Keratinocyte (primary cell): Measurements from ENCODE around the gene GRIN1. TPM values are rescaled to one million over a fixed set of nuclear protein-coding genes. Genes with fewer than 3 reads are reported as not detected.

Source experiments
- DNase-seq: peaks from one replicate; pipeline ENCODE4 v3.0.0-alpha.2; 2011; ENCODE audit warnings: low read depth, missing footprints, low spot score
- FAIRE-seq: peaks from 2 replicates; lab custom pipeline; 2011; peaks lifted over from hg19 to GRCh38; lab: Jason Lieb, UNC
- H2AFZ ChIP-seq: 2 replicates; pipeline ENCODE4 v1.6.0; 2012; ENCODE audit warnings: low read length, control low read depth, inconsistent platforms; ENCODE audit not compliant: control insufficient read depth
- H3K27ac ChIP-seq: 2 replicates; pipeline ENCODE4 v1.5.1; 2011; ENCODE audit warnings: low read length; ENCODE audit not compliant: control insufficient read depth, insufficient read depth
- H3K27me3 ChIP-seq: 3 replicates; pipeline ENCODE4 v1.6.0; 2011; ENCODE audit warnings: low read length; ENCODE audit not compliant: control insufficient read depth, insufficient read depth; ENCODE audit errors: extremely low read depth
- H3K36me3 ChIP-seq, 2 experiments: 2 replicates in 1 of 2; 3 replicates in 1 of 2; pipeline ENCODE4 v1.5.1; 2011; ENCODE audit warnings: low read length in 2 of 2, mild to moderate bottlenecking in 1 of 2; ENCODE audit not compliant: control insufficient read depth in 2 of 2, insufficient read depth in 2 of 2; ENCODE audit errors: extremely low read depth in 1 of 2
- H3K4me1 ChIP-seq: 3 replicates; pipeline ENCODE4 v1.5.1; 2011; ENCODE audit warnings: low read length; ENCODE audit not compliant: control insufficient read depth, insufficient read depth; ENCODE audit errors: extremely low read depth
- H3K4me2 ChIP-seq: 3 replicates; pipeline ENCODE4 v1.6.0; 2011; ENCODE audit warnings: low read depth, low read length; ENCODE audit not compliant: control insufficient read depth, insufficient read depth; ENCODE audit errors: extremely low read depth
- H3K4me3 ChIP-seq, 3 experiments: fragments of 200-600 bp in 1 of 3; sonication (generic) in 1 of 3; 2 replicates in 2 of 3; 3 replicates in 1 of 3; pipeline ENCODE4 v1.5.1; 2011 to 2016; ENCODE audit warnings: low read length in 3 of 3, mild to moderate bottlenecking in 3 of 3, control low read depth in 2 of 3, inconsistent platforms in 1 of 3, low read depth in 1 of 3, mixed read lengths in 1 of 3, mixed run types in 1 of 3, moderate library complexity in 1 of 3; ENCODE audit not compliant: control insufficient read depth in 2 of 3, insufficient read depth in 2 of 3; ENCODE audit errors: extremely low read depth in 1 of 3
- H3K79me2 ChIP-seq: 2 replicates; pipeline ENCODE4 v1.6.0; 2012; ENCODE audit warnings: low read length; ENCODE audit not compliant: control insufficient read depth, insufficient read depth
- H3K9ac ChIP-seq: 3 replicates; pipeline ENCODE4 v1.6.0; 2011; ENCODE audit warnings: low read length; ENCODE audit not compliant: control insufficient read depth, insufficient read depth; ENCODE audit errors: extremely low read depth
- H3K9me1 ChIP-seq: 3 replicates; pipeline ENCODE4 v1.6.0; 2011; ENCODE audit warnings: low read length; ENCODE audit not compliant: control insufficient read depth, insufficient read depth; ENCODE audit errors: extremely low read depth
- H3K9me3 ChIP-seq: 2 replicates; pipeline ENCODE4 v1.5.1; 2012; ENCODE audit warnings: low read depth, low read length; ENCODE audit not compliant: control insufficient read depth
- H4K20me1 ChIP-seq: 3 replicates; pipeline ENCODE4 v1.6.0; 2011; ENCODE audit warnings: low read length; ENCODE audit not compliant: control insufficient read depth, insufficient read depth; ENCODE audit errors: extremely low read depth
- EZH2 ChIP-seq: IDR thresholded peaks from one replicate; pipeline ENCODE4 v1.6.1; 2012; ENCODE audit warnings: inconsistent platforms, mild to moderate bottlenecking, low read length, moderate library complexity
- dilution Hi-C: fragments of 300-500 bp; cut with MboI; formaldehyde crosslinking; loops from one replicate; pipeline ENCODE4 v1.7.0; 2020; ENCODE audit warnings: low sequenced_read_pairs; ENCODE audit not compliant: extremely low pct_ligation_motif_present
- polyA plus RNA-seq, 5 experiments: library from polyadenylated mRNA; depleted of rRNA in 3 of 5; stranded (reverse) in 3 of 5; stranded (forward) in 1 of 5; unstranded in 1 of 5; fragments of >200 nt; gene quantifications; 1 replicate in 1 of 5; 2 replicates in 3 of 5; 3 replicates in 1 of 5; pipeline versions ENCODE4 v1.2.1 to v1.2.3, GENCODE V29; 2011 to 2012; ENCODE audit warnings: missing spikeins in 2 of 5, low read depth in 1 of 5, low replicate concordance in 1 of 5
- TF ChIP-seq, protein P1 (sequence below), 3 experiments: IDR thresholded peaks in 1 of 3; conservative IDR thresholded peaks in 1 of 3; optimal IDR thresholded peaks in 1 of 3; 2 replicates in 2 of 3; 3 replicates in 1 of 3; pipeline versions ENCODE3 to v1.5.1; 2011; ENCODE audit warnings: low read length in 3 of 3, mild to moderate bottlenecking in 3 of 3, moderate library complexity in 2 of 3, control low read depth in 1 of 3, inconsistent platforms in 1 of 3; ENCODE audit not compliant: insufficient read depth in 2 of 3; ENCODE audit errors: extremely low read depth in 1 of 3

Gene GRIN1
- polyA plus RNA-seq, 1 donor (not counting 4 experiments of a cell fraction or from before 2014, with no cell fraction given), result 0.03 TPM

DNA sequence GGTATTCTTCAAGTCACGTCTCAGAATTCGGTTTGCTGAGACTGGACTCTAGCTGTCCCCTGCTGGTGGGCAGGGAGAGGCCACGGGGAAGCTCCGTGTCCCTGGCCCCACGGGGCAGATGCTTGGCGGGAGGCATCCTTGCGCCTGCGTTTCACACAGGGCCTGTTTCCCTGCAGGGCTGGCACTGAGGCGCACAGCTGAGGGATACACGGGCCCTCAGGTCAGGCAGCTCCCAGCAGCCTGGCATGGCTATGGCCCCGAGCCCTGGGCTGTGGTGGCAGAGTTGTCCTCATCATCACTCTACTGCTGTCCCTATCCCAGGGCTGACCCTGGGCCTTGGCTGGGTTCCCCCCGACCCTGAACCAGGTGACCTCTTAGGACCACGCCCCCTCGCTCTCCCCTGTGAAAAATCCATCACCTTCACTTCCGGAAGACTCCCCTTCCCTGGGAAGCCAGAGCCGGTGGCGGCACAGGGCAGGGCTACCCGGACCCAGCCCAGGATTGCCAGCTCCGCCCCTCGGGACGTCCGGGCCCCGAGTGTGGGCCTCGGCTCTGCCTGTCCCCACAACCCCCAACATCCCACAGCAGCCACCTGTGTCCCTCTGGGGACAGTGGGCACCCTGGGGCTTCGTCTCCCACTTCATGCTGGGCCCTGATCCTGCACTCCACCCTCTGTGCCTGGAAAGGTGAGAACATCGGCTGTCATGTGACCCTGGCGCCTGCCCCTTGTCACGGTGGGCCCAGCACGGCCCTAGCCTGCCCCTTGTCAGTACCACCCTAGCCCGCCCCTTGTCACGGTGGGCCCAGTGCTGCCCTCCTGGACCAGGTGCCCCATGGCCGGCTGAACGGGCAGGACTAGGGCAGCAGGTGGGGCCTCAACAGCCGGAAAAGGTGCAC is 29.5 kb upstream of the GRIN1 start:
- Histone ChIP-seq H3K9me1 (no peaks in the 10 kb centered on the region), H3K9me3 (no peaks in the 10 kb centered on the region), H3K27me3 (no peaks in the 10 kb centered on the region), H3K36me3 (peaks cover 4 to 12% of the 10 kb centered on the region in 2 experiments), H3K4me1 (no peaks in the 10 kb centered on the region), H4K20me1 (no peaks in the 10 kb centered on the region), H3K79me2 (no peaks in the 10 kb centered on the region), H2AFZ (no peak overlapping the region), H3K4me3 (no peak overlapping the region), H3K27ac (no peak overlapping the region), H3K4me2 (no peak overlapping the region), H3K9ac (no peak overlapping the region)
- no peak for TF ChIP-seq EZH2
- TF ChIP-seq, protein P1, sequence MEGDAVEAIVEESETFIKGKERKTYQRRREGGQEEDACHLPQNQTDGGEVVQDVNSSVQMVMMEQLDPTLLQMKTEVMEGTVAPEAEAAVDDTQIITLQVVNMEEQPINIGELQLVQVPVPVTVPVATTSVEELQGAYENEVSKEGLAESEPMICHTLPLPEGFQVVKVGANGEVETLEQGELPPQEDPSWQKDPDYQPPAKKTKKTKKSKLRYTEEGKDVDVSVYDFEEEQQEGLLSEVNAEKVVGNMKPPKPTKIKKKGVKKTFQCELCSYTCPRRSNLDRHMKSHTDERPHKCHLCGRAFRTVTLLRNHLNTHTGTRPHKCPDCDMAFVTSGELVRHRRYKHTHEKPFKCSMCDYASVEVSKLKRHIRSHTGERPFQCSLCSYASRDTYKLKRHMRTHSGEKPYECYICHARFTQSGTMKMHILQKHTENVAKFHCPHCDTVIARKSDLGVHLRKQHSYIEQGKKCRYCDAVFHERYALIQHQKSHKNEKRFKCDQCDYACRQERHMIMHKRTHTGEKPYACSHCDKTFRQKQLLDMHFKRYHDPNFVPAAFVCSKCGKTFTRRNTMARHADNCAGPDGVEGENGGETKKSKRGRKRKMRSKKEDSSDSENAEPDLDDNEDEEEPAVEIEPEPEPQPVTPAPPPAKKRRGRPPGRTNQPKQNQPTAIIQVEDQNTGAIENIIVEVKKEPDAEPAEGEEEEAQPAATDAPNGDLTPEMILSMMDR (optimal IDR thresholded peaks at IDR 0.05 in 1 of 3, IDR thresholded peaks at IDR 0.05 in 1 of 3, conservative IDR thresholded peaks at IDR 0.05 in 1 of 3; ENCODE audit: extremely low read depth in 1 of 3, insufficient read depth in 2 of 3, low read length in 3 of 3), result no peak
- DNase-seq (no peak), FAIRE-seq (no peak)
- dilution Hi-C loops, result no loop called here

DNA sequence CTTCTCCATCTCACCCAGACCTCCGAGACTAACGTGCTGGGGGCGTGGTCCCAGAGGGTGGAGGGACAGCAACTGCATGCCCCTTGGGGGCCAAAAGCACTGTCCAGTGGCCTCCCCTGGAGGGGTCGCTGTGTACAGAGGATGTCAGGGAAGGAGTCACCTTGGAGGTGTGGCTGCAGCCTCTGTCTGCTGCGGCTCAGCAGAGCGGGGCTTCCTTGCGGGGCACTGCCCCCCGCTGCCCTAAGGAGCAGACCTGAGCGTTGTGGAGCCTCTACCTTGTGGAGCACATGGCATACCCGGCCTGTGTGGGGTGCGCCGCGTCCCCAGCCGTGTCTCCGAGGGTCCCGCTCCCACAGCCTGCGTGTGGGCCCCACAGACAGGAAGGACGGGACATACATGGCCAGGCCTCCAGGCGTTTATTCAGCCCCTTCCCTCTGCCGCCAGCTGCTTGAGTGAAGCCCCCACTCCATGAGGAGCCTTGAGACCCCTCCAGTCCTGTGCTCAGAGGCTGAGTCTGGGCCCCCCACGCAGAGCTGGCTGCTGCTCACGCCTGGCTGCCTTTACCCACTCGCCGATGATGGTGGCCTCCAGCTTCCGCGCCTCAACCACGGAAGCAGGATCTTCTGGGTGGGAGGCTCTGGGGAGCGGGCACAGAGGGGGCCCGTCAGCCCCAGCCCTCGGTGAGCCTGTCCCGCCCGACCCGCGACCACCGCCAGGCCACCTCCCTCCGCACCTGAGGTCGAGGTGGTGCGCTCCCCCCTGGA is 28.6 kb upstream of the GRIN1 start:
- dilution Hi-C loops, result no loop called here
- Histone ChIP-seq H3K9ac (no peak overlapping the region), H3K9me3 (no peaks in the 10 kb centered on the region), H3K36me3 (peaks cover under 1 to 12% of the 10 kb centered on the region in 2 experiments), H3K4me1 (no peaks in the 10 kb centered on the region), H4K20me1 (no peaks in the 10 kb centered on the region), H3K27ac (no peak overlapping the region), H3K4me2 (no peak overlapping the region), H3K79me2 (no peaks in the 10 kb centered on the region), H3K4me3 (no peak overlapping the region), H3K27me3 (no peaks in the 10 kb centered on the region), H3K9me1 (no peaks in the 10 kb centered on the region), H2AFZ (no peak overlapping the region)
- FAIRE-seq, result no peak
- DNase-seq, result no peak
- TF ChIP-seq, protein P1 (optimal IDR thresholded peaks at IDR 0.05 in 1 of 3, IDR thresholded peaks at IDR 0.05 in 1 of 3, conservative IDR thresholded peaks at IDR 0.05 in 1 of 3; ENCODE audit: extremely low read depth in 1 of 3, insufficient read depth in 2 of 3, low read length in 3 of 3), result no peak
- no peak for TF ChIP-seq EZH2
